ENCODE measurements around the gene MAN1A1. TPM values are rescaled to one million over a fixed set of nuclear protein-coding genes. Genes with fewer than 3 reads are reported as not detected.

Gene MAN1A1
- total RNA-seq, 1 donor, result 33.4 TPM

DNA sequence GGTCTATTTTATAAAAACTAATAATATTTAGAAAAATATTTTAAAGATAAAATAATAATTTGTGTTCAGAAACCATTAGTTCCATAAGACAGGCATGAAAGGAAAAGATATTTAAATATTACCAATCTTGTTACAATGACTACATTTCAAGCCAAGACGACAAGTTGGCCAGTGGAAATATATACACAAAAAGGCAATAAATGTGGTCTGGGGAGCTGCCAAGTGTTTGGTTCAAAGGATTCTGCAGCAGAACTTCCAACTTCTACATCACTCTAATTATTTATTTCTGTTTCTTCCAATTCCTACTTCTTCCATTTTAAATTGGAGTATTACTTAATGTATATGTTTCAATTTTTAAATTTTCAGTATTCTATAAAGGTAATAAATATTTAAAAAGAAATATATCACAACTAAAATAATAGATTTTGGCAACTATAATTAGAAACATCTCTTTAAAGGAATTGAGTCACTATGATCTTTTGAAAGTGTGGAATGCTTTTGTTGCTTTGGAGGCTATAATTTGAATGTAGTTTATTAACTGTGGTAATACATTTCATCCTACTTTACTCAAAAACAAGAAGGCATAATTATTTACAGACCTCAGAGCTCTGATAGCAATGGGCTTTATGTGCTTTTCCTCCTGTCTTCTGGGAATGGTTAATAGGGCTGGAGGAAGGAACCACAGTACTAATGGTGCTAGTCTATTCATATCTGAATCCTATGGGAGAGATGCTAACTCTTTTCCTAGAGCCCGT is 141.4 kb downstream of the MAN1A1 start:
- H3K4me1 ChIP-seq (ENCODE audit: insufficient read depth, low read length), result peaks cover 4% of the 10 kb centered on the region
- H3K27me3 ChIP-seq (ENCODE audit: insufficient read depth, low read length), result no peaks in the 10 kb centered on the region
- no peaks in the 10 kb centered on the region for H3K9me3 ChIP-seq (ENCODE audit: low read depth, low read length)
- H3K4me3 ChIP-seq (ENCODE audit: low read length), result no peak overlapping the region

DNA sequence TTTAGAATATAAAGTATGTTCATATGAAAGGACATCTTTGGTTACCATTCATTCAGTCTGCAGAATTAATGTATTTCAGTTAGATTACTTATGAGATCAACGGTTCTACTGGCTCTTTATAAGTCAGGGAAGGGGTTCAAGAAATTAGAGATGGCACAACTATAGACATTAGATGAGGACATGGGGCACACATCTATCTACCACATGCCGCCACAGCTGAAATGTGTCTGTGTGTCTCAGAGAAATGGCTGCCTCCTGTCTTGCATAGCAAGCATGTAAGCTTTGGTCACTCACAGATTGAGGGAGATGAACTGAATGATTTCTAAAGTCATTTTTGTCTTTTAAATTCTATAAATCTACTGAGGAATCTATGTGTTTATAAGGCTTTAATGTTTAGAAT is 142.2 kb downstream of the MAN1A1 start:
- Histone ChIP-seq H3K4me3 (ENCODE audit: low read length) (no peak overlapping the region), H3K4me1 (ENCODE audit: insufficient read depth, low read length) (peaks cover 4% of the 10 kb centered on the region), H3K9me3 (ENCODE audit: low read depth, low read length) (no peaks in the 10 kb centered on the region), H3K27me3 (ENCODE audit: insufficient read depth, low read length) (no peaks in the 10 kb centered on the region)

DNA sequence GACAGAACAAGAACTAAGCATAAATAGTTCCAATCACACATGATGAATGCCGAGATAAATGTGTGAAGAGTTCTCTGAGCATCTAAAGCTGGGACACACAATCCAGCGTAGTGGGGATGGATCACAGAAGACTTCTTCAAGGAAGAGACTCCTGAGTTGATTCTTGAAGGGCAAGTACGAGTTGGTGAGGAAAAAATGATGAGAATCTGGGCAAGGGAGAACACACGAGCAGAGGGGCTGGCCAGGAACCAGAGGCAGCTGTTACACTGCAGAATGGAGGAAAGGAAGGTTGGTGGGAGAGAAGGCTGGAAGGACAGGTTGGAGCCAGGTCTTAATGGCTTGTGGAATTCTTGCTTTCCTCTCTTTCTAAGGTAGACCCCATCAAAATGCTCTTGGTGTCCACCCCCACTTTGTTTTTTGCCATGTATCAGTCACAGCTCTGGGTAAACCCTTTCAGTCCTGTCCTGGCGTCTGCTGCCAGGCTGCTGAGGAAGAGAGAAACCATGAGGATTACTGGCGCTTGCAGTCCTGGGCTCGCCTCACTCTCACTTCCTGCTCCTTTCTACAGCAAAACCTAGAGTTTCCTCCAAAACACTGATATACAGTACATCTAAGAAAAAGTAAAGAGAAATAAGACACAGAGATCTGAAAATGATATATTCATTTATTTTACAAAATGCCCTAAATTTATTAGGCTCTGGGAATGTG is 143.5 kb downstream of the MAN1A1 start:
- Histone ChIP-seq H3K4me3 (ENCODE audit: low read length) (no peak overlapping the region), H3K4me1 (ENCODE audit: insufficient read depth, low read length) (peaks cover 4% of the 10 kb centered on the region), H3K27me3 (ENCODE audit: insufficient read depth, low read length) (no peaks in the 10 kb centered on the region), H3K9me3 (ENCODE audit: low read depth, low read length) (no peaks in the 10 kb centered on the region)

DNA sequence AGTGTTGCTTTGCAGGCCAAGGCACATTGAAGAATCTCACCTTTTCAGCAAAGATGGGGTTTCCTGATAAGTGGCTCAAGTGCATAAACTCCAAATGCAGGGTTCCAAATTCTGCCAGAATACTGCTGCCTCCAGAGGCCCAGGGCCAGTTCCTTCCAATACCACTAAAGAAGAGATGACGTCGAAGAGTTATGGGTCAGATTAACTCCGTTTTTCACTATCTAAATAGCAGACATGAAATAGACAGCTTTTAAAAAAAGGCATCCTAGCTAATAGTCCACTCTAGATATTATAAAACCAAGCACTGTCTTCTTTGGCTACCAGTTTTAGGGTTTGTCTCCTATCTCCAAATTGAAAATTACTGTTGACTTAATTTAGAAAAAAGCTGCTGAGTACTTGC is 144.8 kb downstream of the MAN1A1 start:
- H3K9me3 ChIP-seq (ENCODE audit: low read depth, low read length), result no peaks in the 10 kb centered on the region
- no peaks in the 10 kb centered on the region for H3K27me3 ChIP-seq (ENCODE audit: insufficient read depth, low read length)
- peaks cover 4% of the 10 kb centered on the region for H3K4me1 ChIP-seq (ENCODE audit: insufficient read depth, low read length)

DNA sequence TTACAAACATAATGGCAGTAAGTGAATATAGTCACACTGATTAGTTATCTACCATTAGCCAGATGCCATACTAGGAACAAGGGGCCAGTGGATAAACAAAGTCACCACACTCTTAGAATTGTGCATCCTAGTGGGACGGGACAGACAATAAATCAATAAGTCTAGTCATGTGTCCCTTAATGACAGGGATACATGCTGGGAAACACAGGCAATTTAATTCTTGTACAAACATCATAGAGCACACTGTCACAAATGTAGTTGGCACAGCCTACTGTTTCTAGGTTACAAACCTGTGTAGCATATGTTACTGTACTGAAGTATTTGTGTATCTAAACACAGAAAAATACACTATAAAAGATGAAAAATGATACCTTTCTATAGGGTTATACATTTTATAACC is 148.1 kb downstream of the MAN1A1 start:
- no peaks in the 10 kb centered on the region for H3K27me3 ChIP-seq (ENCODE audit: insufficient read depth, low read length)
- H3K9me3 ChIP-seq (ENCODE audit: low read depth, low read length), result no peaks in the 10 kb centered on the region
- peaks cover 4% of the 10 kb centered on the region for H3K4me1 ChIP-seq (ENCODE audit: insufficient read depth, low read length)
- H3K4me3 ChIP-seq (ENCODE audit: low read length), result no peak overlapping the region

More for the DNA sequence above, 144.8 kb downstream of the MAN1A1 start:
- H3K4me3 ChIP-seq (ENCODE audit: low read length), result no peak overlapping the region

DNA sequence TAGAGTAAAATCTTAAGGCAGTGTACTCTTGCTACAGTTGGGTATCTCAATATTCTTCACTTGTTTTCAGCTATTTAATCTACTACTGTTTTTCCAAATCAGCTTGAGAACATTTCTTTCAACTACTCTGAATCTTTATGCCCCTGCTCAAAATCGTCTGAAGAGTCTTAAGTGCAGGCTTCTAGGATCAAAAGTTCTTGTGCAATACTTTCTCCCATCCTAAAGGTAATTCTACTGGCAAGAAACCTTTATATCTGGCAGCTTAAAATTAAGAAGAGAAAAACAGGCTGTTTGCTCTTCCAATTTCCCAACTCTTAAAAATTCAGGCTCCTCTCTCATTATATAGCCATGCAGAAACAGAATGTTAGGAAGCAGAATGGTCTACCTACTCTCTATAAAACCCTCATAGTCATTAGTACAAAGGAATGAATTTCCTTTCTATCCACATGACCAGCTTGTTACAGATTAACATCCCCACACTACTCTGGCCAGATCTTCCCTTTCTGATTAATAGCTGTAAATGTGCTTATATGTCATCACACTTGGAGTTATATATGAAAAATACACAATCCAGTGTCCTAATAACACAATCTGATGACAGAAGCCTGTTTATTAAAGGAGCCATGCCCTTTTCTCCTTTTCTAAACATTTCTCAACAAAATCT is 148.9 kb downstream of the MAN1A1 start:
- Histone ChIP-seq H3K4me3 (ENCODE audit: low read length) (no peak overlapping the region), H3K4me1 (ENCODE audit: insufficient read depth, low read length) (no peaks in the 10 kb centered on the region), H3K9me3 (ENCODE audit: low read depth, low read length) (no peaks in the 10 kb centered on the region), H3K27me3 (ENCODE audit: insufficient read depth, low read length) (no peaks in the 10 kb centered on the region)

DNA sequence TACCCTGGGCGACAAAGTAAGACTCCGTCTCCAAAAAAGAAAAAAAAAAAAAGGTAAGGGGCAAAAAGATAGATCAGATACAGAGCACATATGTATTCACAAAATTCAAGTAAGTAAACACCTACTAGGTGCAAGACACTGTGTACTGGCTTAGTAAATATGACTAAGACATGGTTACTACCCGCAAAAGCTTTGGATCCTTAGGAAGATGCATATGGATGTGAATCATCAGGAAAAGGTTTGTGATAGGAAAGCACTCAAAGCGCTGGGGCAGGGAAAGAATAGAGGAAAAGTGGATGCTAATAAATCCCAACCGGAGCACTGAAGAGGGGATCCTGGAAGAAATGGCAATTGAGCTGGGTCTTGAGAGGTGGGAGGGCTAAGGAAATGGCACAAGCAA is 152.3 kb downstream of the MAN1A1 start:
- Histone ChIP-seq H3K4me3 (ENCODE audit: low read length) (no peak overlapping the region), H3K27me3 (ENCODE audit: insufficient read depth, low read length) (no peaks in the 10 kb centered on the region), H3K9me3 (ENCODE audit: low read depth, low read length) (no peaks in the 10 kb centered on the region), H3K4me1 (ENCODE audit: insufficient read depth, low read length) (no peaks in the 10 kb centered on the region)

DNA sequence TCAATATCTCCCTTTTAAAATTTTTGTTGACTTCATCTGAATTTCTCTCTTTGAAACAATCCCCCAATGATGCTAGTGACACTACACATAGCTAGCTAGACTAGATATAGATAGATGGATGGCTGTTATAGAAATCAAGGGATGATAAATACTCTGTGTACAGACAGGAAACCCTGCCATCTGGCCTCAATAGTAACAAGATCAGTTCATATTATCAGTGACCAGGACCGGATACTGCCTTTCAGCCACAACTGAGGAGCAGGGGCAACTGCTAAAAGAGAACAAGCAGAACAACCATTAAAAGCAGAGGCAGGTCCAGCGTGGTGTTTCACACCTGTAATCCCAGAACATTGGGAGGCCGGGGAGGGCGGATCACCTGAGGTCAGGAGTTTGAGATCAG is 152.8 kb downstream of the MAN1A1 start:
- no peaks in the 10 kb centered on the region for H3K9me3 ChIP-seq (ENCODE audit: low read depth, low read length)
- H3K4me1 ChIP-seq (ENCODE audit: insufficient read depth, low read length), result no peaks in the 10 kb centered on the region
- H3K27me3 ChIP-seq (ENCODE audit: insufficient read depth, low read length), result no peaks in the 10 kb centered on the region
- H3K4me3 ChIP-seq (ENCODE audit: low read length), result no peak overlapping the region

DNA sequence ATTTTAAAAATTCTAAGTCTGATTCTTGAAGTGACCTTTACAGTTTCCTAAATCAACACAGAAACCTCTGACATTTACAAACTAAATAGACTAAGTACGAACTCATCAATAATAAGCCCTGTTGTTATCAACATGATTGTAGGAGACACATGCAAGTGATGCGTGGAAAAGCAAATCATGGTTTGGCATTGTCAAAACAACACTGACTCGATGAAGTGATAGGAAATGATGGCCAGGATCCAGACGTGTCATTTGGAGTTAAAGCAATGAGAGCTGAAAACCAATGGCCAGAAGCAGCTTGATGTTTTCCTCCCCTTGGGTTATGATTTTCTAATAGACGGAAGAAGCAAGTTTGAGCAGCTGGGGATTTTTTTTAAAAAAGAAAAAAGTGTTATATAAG is 153.7 kb downstream of the MAN1A1 start:
- no peaks in the 10 kb centered on the region for H3K9me3 ChIP-seq (ENCODE audit: low read depth, low read length)
- H3K4me1 ChIP-seq (ENCODE audit: insufficient read depth, low read length), result no peaks in the 10 kb centered on the region
- H3K4me3 ChIP-seq (ENCODE audit: low read length), result no peak overlapping the region
- H3K27me3 ChIP-seq (ENCODE audit: insufficient read depth, low read length), result no peaks in the 10 kb centered on the region

DNA sequence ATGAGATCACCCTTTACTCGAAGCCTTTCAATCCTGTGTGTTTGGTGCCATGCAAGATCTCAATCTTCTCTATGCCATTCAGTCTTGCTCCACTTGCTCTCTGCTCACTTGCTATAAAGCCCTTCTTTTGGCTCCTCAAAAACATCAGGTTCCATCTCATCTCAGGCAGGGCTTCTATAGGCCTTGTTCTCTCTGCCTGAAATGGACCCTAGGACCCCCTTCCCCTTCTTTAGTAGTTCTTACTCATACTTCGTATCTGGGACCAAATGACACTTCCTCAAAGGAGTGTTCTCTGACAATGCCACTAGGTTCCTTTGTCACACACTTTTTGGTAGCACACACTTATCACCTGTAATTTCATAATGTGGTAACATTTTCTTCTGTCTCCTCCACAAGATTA is 154.4 kb downstream of the MAN1A1 start:
- no peaks in the 10 kb centered on the region for H3K9me3 ChIP-seq (ENCODE audit: low read depth, low read length)
- no peaks in the 10 kb centered on the region for H3K4me1 ChIP-seq (ENCODE audit: insufficient read depth, low read length)
- no peak overlapping the region for H3K4me3 ChIP-seq (ENCODE audit: low read length)
- no peaks in the 10 kb centered on the region for H3K27me3 ChIP-seq (ENCODE audit: insufficient read depth, low read length)

DNA sequence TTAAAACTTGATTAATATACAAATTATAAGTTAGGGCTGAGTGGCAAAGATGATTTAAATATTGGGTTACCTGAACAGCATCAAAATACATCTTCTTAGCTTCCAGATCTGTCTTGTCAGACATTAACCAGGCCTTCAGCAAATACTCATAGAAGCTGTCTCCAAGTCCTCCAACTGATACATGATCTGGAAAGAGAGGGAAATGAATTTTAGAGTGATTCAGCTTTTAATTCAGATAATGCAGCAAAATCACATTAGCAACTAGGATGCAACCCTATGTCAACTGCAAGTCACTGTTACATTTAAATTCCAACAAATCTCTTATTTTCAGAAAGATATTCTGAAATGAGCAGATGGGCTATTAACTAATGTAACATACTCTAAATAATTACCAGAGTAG is 155.9 kb downstream of the MAN1A1 start:
- Histone ChIP-seq H3K9me3 (ENCODE audit: low read depth, low read length) (no peaks in the 10 kb centered on the region), H3K4me3 (ENCODE audit: low read length) (no peak overlapping the region), H3K27me3 (ENCODE audit: insufficient read depth, low read length) (no peaks in the 10 kb centered on the region), H3K4me1 (ENCODE audit: insufficient read depth, low read length) (no peaks in the 10 kb centered on the region)

DNA sequence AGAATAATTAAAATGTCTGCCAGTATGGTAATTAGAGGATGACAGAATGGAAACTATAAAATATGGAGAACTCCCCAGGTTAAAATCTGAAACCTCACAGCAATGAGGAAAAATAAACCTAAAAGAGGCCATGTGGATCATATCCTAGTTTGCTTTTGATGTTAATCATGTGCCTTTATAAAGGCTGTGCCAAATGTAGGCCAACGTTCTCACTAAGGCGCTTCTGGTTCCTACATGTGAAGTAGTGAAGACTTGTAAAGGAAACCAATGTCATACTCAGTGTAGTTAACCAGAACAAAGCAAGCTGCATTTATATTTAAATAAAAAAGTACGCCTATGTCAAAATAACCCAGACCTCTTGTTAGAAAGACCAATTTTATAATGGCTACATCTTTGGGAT is 157.4 kb downstream of the MAN1A1 start:
- no peaks in the 10 kb centered on the region for H3K9me3 ChIP-seq (ENCODE audit: low read depth, low read length)
- no peak overlapping the region for H3K4me3 ChIP-seq (ENCODE audit: low read length)
- H3K27me3 ChIP-seq (ENCODE audit: insufficient read depth, low read length), result no peaks in the 10 kb centered on the region
- no peaks in the 10 kb centered on the region for H3K4me1 ChIP-seq (ENCODE audit: insufficient read depth, low read length)

DNA sequence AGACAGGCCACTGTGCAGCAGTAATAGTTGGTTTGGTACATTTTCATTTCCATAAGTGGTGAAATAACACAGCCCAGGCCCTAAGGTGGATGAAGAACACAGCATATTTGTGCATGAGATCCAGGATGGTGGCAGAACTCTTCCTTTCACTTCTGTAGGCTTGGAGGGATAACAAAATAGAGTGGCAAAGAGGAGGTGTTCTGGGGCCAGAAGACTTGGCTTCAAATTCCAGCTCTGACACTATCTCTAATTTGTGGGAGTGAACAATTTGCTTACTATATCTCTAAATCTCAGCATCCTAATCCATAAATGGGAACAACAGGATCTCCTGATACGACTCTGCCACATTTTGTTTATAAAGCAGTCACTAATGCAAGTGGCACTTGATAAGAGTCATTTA is 159.4 kb downstream of the MAN1A1 start:
- Histone ChIP-seq H3K27me3 (ENCODE audit: insufficient read depth, low read length) (no peaks in the 10 kb centered on the region), H3K9me3 (ENCODE audit: low read depth, low read length) (no peaks in the 10 kb centered on the region), H3K4me3 (ENCODE audit: low read length) (no peak overlapping the region), H3K4me1 (ENCODE audit: insufficient read depth, low read length) (no peaks in the 10 kb centered on the region)

DNA sequence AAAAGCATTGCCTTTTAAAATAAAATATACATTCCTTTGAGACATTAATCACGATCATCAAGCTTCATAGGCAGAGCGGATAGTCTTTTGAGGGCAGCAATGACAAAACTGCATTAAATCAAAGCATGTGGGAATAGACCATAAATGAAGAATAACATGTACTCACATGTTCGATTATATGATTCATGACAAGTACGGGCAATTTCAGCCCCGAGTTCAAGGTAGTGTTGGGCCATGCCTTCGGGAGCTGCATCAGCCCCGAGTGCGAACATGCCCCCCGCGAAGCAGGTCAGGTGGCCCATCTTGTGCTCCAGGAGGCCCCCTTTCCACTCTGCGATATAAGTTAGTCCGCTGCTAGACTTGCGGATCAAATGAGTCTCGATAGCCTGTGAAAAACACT is 160.1 kb downstream of the MAN1A1 start:
- H3K9me3 ChIP-seq (ENCODE audit: low read depth, low read length), result no peaks in the 10 kb centered on the region
- no peak overlapping the region for H3K4me3 ChIP-seq (ENCODE audit: low read length)
- H3K27me3 ChIP-seq (ENCODE audit: insufficient read depth, low read length), result no peaks in the 10 kb centered on the region
- H3K4me1 ChIP-seq (ENCODE audit: insufficient read depth, low read length), result no peaks in the 10 kb centered on the region

DNA sequence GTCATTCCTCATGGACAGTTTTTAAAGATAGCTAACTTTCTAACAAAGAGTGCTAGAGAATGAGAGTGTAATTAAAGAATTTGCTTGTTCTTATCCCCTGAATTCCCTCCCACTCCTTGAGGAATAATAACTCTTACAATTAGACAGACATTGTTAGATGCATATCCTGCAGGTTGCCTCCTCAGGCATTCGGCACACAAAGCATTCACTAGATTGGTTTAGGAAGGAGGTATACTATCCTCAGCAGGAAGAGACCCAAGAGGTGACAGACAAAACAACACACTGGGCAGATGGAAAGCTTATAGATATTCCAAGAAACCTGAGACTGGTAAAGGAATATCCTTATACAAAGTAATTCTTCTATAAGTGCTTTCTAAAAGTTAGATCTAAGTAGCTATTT is 162.0 kb downstream of the MAN1A1 start:
- Histone ChIP-seq H3K27me3 (ENCODE audit: insufficient read depth, low read length) (no peaks in the 10 kb centered on the region), H3K4me1 (ENCODE audit: insufficient read depth, low read length) (no peaks in the 10 kb centered on the region), H3K9me3 (ENCODE audit: low read depth, low read length) (no peaks in the 10 kb centered on the region)

More for the DNA sequence above, 162.0 kb downstream of the MAN1A1 start:
- H3K4me3 ChIP-seq (ENCODE audit: low read length), result no peak overlapping the region

All from mononuclear cell (primary cell).